Astrocyte of the cerebellum (primary cell): Measurements from ENCODE around the gene CSF2RB.

Experiments
- DNase-seq: peaks from one replicate; pipeline ENCODE4 v3.0.0-alpha.2; 2011; ENCODE audit warnings: low read depth
- H3K4me3 ChIP-seq: 2 replicates; pipeline ENCODE4 v1.5.1; 2011; ENCODE audit warnings: mild to moderate bottlenecking, low read depth, low read length, moderate library complexity
- in situ Hi-C: cut with HindIII; loops from 2 replicates; pipeline ENCODE4 v1.10.0; 2017; ENCODE audit warnings: low sequenced_read_pairs
- TF ChIP-seq, protein P1 (sequence below): IDR thresholded peaks from 2 replicates; pipeline ENCODE4 v1.5.1; 2012; ENCODE audit warnings: low read length, low read depth, moderate library complexity, mild to moderate bottlenecking; ENCODE audit errors: missing control alignments

The CSF2RB gene

GRCh38 chr22:36924151-36924698 lies 10.8 kb downstream of the CSF2RB start:
- in situ Hi-C loops: no loop called here
- TF ChIP-seq, protein P1, sequence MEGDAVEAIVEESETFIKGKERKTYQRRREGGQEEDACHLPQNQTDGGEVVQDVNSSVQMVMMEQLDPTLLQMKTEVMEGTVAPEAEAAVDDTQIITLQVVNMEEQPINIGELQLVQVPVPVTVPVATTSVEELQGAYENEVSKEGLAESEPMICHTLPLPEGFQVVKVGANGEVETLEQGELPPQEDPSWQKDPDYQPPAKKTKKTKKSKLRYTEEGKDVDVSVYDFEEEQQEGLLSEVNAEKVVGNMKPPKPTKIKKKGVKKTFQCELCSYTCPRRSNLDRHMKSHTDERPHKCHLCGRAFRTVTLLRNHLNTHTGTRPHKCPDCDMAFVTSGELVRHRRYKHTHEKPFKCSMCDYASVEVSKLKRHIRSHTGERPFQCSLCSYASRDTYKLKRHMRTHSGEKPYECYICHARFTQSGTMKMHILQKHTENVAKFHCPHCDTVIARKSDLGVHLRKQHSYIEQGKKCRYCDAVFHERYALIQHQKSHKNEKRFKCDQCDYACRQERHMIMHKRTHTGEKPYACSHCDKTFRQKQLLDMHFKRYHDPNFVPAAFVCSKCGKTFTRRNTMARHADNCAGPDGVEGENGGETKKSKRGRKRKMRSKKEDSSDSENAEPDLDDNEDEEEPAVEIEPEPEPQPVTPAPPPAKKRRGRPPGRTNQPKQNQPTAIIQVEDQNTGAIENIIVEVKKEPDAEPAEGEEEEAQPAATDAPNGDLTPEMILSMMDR: no peak
- no peak for DNase-seq
- H3K4me3 ChIP-seq: no peak overlapping the region

- DNase-seq: no peak
- H3K4me3 ChIP-seq: no peak overlapping the region
- TF ChIP-seq, protein P1: no peak
- in situ Hi-C loops: no loop called here
Measured at GRCh38 chr22:36925388-36926290, 12.2 kb downstream of the CSF2RB start.

DNA sequence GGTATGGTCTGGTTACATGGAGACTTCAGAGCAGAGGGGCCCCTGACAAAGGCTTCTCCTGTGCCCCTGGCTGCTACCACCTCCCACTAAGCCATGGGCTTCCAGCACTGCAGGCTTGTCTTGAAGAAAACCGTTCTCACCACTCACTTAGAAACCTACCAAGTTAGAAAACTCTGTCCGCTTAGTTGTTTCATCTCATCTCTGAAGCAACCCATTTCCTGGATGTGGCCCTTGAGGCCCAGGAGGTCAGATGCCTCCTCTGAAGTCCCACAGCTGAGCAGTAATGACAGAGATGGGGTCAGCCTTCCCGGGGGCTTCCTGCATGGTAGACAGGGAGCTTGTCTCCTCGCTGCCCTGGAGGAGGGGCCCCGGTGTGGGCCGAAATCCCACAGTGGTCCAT lies 12.9 kb downstream of the CSF2RB start:
- no peak overlapping the region for H3K4me3 ChIP-seq
- DNase-seq: no peak
- TF ChIP-seq, protein P1: no peak
- in situ Hi-C loops: no loop called here

GRCh38 chr22:36926721-36927435 lies 13.4 kb downstream of the CSF2RB start:
- in situ Hi-C loops: no loop called here
- DNase-seq: no peak
- TF ChIP-seq, protein P1: no peak
- H3K4me3 ChIP-seq: no peak overlapping the region

DNA sequence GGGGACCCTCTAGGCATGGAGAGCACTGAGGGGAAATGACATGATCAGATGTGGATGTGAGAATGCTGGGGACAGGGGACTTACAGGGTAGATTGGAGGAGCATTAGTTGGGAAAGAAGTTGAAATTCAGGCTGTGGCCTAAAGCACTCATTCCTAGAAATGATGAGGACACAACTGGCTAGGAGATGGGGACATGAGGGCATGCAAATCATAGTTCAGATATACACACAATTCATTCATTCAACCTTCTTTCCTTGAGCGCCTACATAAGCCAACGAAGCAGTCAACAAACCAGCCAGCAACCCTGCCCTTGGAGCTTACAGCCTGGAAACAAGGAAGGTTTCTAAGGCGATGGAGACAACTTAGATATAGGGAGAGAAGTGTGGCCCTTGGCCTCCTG lies 14.2 kb downstream of the CSF2RB start:
- in situ Hi-C loops: no loop called here
- TF ChIP-seq, protein P1: no peak
- DNase-seq: no peak
- no peak overlapping the region for H3K4me3 ChIP-seq

GRCh38 chr22:36928196-36928595 lies 14.8 kb downstream of the CSF2RB start:
- H3K4me3 ChIP-seq: no peak overlapping the region
- in situ Hi-C loops: no loop called here
- TF ChIP-seq, protein P1: no peak
- DNase-seq: no peak
